Activated CD4-positive, alpha-beta T cell treated with anti-CD3 and anti-CD28 coated beads for 36 hours (primary cell): ENCODE measurements around the gene HEATR5B. TPM values are rescaled to one million over a fixed set of nuclear protein-coding genes. Genes with fewer than 3 reads are reported as not detected.

ENCODE experiments used
- ATAC-seq: fragments of 200-7000 bp; cut with Tn5 transposase; one replicate; pipeline ENCODE4 v1.10.0; 2021; ENCODE audit warnings: mild to moderate bottlenecking, moderate library complexity
- CTCF ChIA-PET: fragments of 350-600 bp; sonication (Branson Sonifier 250); formaldehyde crosslinking; loops from one replicate; lab custom pipeline; 2021; ENCODE audit warnings: antibody characterized with exemption; lab: Charles Lee
- POLR2A ChIA-PET: fragments of 350-600 bp; sonication (Branson Sonifier 250); formaldehyde crosslinking; loops from one replicate; lab custom pipeline; 2021; ENCODE audit warnings: antibody characterized with exemption, inconsistent platforms; lab: Charles Lee
- DNase-seq: peaks from one replicate; pipeline ENCODE4 v3.0.0-alpha.2; 2020
- H3K27ac Mint-ChIP-seq: one replicate; pipeline ENCODE4 v1.8.0; 2021; ENCODE audit warnings: mixed read lengths
- H3K27me3 Mint-ChIP-seq: one replicate; pipeline ENCODE4 v1.8.0; 2021; ENCODE audit warnings: mixed read lengths
- H3K36me3 Mint-ChIP-seq: one replicate; pipeline ENCODE4 v1.8.0; 2021; ENCODE audit warnings: low read depth, mixed read lengths
- H3K4me1 Mint-ChIP-seq: one replicate; pipeline ENCODE4 v1.8.0; 2021; ENCODE audit warnings: mixed read lengths
- H3K4me3 Mint-ChIP-seq: one replicate; pipeline ENCODE4 v1.8.0; 2021; ENCODE audit warnings: mild to moderate bottlenecking, moderate library complexity, mixed read lengths
- H3K9me3 Mint-ChIP-seq: one replicate; pipeline ENCODE4 v1.8.0; 2021; ENCODE audit warnings: low read depth, mixed read lengths
- intact Hi-C, 2 experiments: fragments of 100-400 bp; cut with DNase I in 1 of 2; cut with micrococcal nuclease in 1 of 2; formaldehyde crosslinking; loops; one replicate each; pipeline versions ENCODE4 v1.14.2 to v1.15.1; 2022 to 2024; cut with DNase I, micrococcal nuclease
- total RNA-seq, 2 experiments: library from RNA; stranded (reverse); gene quantifications; one replicate each; pipeline ENCODE4 v1.2.3, GENCODE V29; 2021

The HEATR5B gene
- 10 to 100 TPM; 15.2 TPM for total RNA-seq

DNA sequence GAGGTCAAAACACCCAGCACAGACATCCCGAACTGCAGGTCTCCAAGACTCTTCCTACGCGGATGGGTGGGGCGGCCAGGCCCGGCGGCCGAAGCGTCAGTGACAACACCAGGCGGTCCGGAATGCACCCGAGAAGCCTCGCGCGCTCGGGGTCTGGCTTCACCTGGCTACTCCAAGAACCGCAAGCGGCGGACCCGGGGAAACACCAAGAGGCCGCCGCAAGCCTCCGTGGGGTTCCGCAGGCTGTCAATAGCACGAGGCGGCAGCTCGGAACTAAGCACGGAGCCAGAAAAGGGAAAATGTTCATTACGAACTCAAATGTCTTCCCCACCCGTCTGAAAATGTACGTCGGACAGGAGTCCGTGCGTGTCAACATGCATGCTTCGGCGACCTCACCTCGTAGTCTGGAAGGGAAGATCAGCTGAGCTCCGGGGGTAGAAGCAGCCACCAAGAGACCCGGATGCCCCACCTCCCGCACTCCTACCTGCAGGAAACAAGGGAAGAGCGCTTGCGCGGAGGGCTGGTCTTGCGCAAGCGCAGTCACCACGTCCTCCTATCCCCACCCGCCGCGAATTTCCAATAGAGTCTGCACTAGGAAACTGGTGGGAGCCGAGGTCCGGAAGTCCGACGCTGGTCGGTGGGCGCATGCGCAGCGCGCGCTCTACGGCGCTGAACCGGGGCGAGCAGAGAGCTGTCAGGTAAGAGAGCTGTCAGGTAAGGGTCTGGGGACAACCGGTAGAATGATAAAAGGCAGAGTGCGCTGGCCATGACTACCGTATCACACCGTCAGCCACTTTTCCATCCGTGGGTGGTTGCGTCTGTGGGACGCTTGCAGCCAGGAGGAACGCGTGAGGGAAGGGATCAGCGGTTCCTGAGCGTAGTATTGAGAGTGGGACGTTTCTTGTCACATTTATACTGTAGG lies at the start of gene HEATR5B, which contains the start of gene GPATCH11:
Gene HEATR5B, minus strand, starts transcription at position 500 of the 922 bp plus-strand sequence. CDS start 958 bp downstream, outside the sequence.
Gene GPATCH11, plus strand, starts transcription at position 646 of the 922 bp plus-strand sequence. CDS start 3,864 bp downstream, outside the sequence.
- Mint-ChIP-seq H3K4me1 (peaks cover 44% of the 10 kb centered on the region), H3K27ac (no peak within 1 kb of the TSS), H3K36me3 (peaks cover 27% of the 10 kb centered on the region), H3K9me3 (no peaks in the 10 kb centered on the region), H3K4me3 (no peak within 1 kb of the TSS), H3K27me3 (no peaks in the 10 kb centered on the region)
- peak; percentile 89 for ATAC-seq
- CTCF ChIA-PET, result interaction anchor here (0.6 kb wide), 1 partner anchor 36 kb away, joined by 4 read pairs; no protein-coding TSS in a partner anchor
- intact Hi-C loops, result loop anchor here (1.0 to 2.0 kb wide), 5 partner anchors 73 to 1667 kb away; partner anchors contain the start of genes CEBPZ (in 2 of the 2), NDUFAF7 (in 2 of the 2), STRN (in 2 of the 2) and SRSF7 (in 1 of the 2)
- DNase-seq, result peak; percentile 94
- POLR2A ChIA-PET, result interaction anchor here (0.7 kb wide), 1 partner anchor 993 kb away, joined by 3 read pairs; no protein-coding TSS in a partner anchor

DNA sequence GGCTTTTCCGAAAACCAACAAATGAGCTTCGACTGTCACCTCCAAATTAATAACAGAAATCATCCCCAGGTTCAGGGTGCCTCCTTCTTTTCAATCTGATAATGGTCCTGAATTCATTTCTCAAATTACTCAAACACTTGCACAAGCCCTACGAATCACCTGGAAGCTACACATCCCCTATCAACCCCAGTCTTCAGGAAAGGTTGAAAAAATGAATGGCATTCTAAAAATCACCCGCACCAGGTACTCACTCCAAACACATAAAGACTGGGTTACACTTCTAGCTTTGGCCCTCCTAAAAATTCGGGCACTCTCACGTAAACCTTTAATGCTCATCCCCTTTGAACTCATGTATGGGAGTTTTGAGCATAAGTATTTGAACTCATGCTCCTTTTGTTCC lies 48.7 kb upstream of the HEATR5B start:
- Mint-ChIP-seq H3K4me1 (no peaks in the 10 kb centered on the region), H3K4me3 (no peak overlapping the region), H3K9me3 (no peaks in the 10 kb centered on the region), H3K36me3 (peaks cover 44% of the 10 kb centered on the region), H3K27me3 (no peaks in the 10 kb centered on the region), H3K27ac (no peak overlapping the region)
- intact Hi-C loops, result no loop called here
- DNase-seq (no peak), ATAC-seq (no peak)
- ChIA-PET CTCF (interaction anchor here (1.0 kb wide), 1 partner anchor 32 kb away, joined by 5 read pairs; no protein-coding TSS in a partner anchor), POLR2A (no interaction called here)

DNA sequence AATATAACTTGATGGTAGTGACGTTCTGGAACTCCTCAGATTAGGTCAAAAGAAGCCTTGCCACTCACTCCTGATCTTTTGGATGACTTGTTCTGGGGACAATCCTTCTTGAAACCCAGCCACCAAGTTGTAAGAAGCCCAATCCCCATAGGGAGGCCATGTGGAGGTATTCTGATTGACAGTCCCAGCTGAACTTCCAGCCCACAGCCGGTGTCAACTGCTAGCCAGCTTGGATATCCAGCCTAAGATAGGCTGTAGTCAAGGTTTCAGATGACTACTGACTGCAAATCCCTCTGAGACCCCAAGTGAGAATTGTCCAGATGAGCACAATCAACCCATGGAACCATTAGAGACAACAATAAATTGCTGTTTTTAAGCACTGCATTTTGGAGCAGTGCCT lies 41.2 kb upstream of the HEATR5B start:
- H3K4me1 Mint-ChIP-seq, result no peaks in the 10 kb centered on the region
- no peaks in the 10 kb centered on the region for H3K27me3 Mint-ChIP-seq
- ATAC-seq (no peak), DNase-seq (no peak)
- POLR2A ChIA-PET, result no interaction called here
- CTCF ChIA-PET, result no interaction called here
- intact Hi-C loops, result no loop called here
- peaks cover 44% of the 10 kb centered on the region for H3K36me3 Mint-ChIP-seq
- H3K9me3 Mint-ChIP-seq, result no peaks in the 10 kb centered on the region
- no peak overlapping the region for H3K4me3 Mint-ChIP-seq
- H3K27ac Mint-ChIP-seq, result no peak overlapping the region

DNA sequence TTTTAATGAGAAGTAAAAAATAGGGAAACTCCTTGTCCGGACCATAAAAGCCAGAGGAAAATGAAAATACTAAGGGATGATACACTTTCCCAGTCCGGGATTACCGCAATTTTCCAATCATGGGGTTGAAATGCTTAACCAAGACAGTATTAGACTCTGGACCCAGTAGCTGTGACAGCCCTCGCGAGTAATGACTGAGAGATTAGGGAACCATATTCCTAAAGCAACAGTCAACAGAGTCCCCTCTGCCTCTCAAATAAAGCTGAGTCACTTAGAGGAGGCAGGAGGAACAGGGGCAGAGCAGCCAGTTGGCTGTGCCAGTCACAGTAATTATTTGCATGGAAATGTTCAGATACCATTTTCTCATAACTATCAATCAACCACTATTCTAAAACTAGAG lies 35.0 kb upstream of the HEATR5B start:
- intact Hi-C loops, result no loop called here
- Mint-ChIP-seq H3K4me1 (no peaks in the 10 kb centered on the region), H3K9me3 (no peaks in the 10 kb centered on the region), H3K4me3 (no peak overlapping the region), H3K27ac (peak overlapping the region; percentile 11), H3K27me3 (no peaks in the 10 kb centered on the region), H3K36me3 (peaks cover 23% of the 10 kb centered on the region)
- POLR2A ChIA-PET, result no interaction called here
- no peak for DNase-seq
- CTCF ChIA-PET, result interaction anchor here (0.6 kb wide), 1 partner anchor 80 kb away, joined by 3 read pairs; no protein-coding TSS in a partner anchor
- no peak for ATAC-seq

DNA sequence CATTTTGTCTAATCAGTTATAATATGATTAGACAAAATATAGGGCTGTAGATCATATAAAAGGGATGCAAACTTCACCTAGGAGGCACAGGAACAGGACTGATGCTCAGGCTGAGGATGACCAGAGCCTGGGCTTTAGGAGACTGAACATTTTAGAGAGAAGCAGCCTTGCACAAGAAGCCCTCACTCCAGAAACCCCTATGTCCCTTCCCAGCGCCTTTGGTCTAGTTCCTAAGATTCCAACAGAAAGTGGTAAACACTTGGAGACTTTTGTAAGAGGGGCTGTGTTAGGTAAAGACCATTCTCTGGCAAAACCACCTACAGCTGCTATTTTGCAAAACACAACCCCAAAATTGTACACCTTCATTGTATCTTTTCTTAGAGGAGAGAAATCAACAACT lies 33.4 kb upstream of the HEATR5B start:
- H3K9me3 Mint-ChIP-seq, result no peaks in the 10 kb centered on the region
- ChIA-PET POLR2A (no interaction called here), CTCF (no interaction called here)
- intact Hi-C loops, result no loop called here
- H3K4me3 Mint-ChIP-seq, result no peak overlapping the region
- no peak for DNase-seq
- H3K4me1 Mint-ChIP-seq, result no peaks in the 10 kb centered on the region
- H3K36me3 Mint-ChIP-seq, result peaks cover 22% of the 10 kb centered on the region
- H3K27ac Mint-ChIP-seq, result no peak overlapping the region
- ATAC-seq, result no peak
- H3K27me3 Mint-ChIP-seq, result no peaks in the 10 kb centered on the region

DNA sequence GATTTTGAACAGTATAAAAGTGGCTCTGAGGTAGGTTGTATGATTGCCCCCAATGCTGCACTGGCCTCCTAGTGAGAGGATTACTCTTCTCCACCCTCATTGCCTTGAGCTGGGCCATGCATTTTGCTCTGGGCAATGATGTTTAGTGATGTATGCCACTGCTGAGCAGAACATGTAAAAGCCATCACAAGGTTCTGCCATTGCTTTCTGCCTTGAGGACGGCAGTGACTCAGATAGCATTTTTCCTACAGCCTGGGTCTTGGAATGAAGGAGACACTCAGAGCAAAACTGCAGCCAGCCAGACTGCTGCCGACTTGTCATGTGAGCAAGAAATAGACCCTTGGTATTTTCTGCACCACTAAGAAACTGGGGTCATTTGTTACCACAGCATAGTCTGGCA lies 27.8 kb upstream of the HEATR5B start:
- intact Hi-C loops, result no loop called here
- H3K27ac Mint-ChIP-seq, result no peak overlapping the region
- CTCF ChIA-PET, result interaction anchor here (0.5 kb wide), 1 partner anchor 1109 kb away, joined by 3 read pairs; no protein-coding TSS in a partner anchor
- H3K9me3 Mint-ChIP-seq, result no peaks in the 10 kb centered on the region
- no peaks in the 10 kb centered on the region for H3K4me1 Mint-ChIP-seq
- POLR2A ChIA-PET, result interaction anchor here (0.7 kb wide), 1 partner anchor 147 kb away, joined by 5 read pairs; no protein-coding TSS in a partner anchor
- DNase-seq (no peak), ATAC-seq (no peak)
- H3K36me3 Mint-ChIP-seq, result peaks cover 31% of the 10 kb centered on the region
- H3K4me3 Mint-ChIP-seq, result no peak overlapping the region
- H3K27me3 Mint-ChIP-seq, result no peaks in the 10 kb centered on the region

DNA sequence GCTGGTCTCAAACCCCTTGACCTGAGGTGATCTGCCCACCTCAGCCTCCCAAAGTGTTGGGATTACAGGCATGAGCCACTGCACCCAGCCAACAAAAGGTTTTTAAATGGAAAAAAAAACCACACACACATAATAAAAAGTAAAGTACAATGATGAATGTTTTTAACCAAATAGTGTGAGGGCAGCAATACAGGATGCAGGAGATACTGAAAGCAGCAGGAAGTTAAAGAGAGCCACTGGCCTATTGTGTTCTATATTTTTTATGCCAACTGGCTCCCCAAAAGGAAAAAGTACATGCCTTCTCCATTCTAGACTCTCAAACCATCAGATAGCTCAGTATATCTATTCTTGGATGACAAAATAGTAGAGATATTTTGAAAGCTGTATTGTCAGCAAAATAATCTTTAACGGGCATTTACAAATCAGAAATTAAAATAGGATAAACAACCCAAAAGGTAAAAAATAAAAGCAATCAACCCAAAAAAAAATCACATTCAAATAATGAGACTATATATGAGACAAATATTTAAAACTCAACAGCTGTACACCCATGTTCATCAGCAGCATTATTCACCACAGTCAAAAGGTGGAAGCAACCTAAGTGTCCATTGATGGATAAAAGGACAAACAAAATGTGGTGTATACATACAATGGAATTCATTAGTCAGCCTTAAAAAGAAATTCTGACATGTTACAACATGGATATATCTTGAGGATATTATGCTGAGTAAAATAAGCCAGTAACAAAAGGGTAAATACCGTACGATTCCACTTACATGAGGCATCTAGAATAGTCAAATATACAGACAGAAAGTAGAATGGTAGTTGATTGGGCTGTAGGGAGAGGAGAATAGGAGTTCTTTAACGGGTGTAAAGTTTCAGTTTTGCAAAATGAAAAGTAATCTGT lies 26.4 kb upstream of the HEATR5B start:
- H3K4me1 Mint-ChIP-seq, result no peaks in the 10 kb centered on the region
- ATAC-seq (no peak), DNase-seq (no peak)
- H3K36me3 Mint-ChIP-seq, result peaks cover 30% of the 10 kb centered on the region
- no peaks in the 10 kb centered on the region for H3K9me3 Mint-ChIP-seq
- H3K27ac Mint-ChIP-seq, result no peak overlapping the region
- H3K27me3 Mint-ChIP-seq, result no peaks in the 10 kb centered on the region
- no peak overlapping the region for H3K4me3 Mint-ChIP-seq
- ChIA-PET POLR2A (interaction anchor here (0.6 kb wide), 1 partner anchor 1472 kb away, joined by 3 read pairs; no protein-coding TSS in a partner anchor), CTCF (interaction anchor here (1.1 kb wide), 1 partner anchor 19 kb away, joined by 3 read pairs; no protein-coding TSS in a partner anchor)
- intact Hi-C loops, result no loop called here

DNA sequence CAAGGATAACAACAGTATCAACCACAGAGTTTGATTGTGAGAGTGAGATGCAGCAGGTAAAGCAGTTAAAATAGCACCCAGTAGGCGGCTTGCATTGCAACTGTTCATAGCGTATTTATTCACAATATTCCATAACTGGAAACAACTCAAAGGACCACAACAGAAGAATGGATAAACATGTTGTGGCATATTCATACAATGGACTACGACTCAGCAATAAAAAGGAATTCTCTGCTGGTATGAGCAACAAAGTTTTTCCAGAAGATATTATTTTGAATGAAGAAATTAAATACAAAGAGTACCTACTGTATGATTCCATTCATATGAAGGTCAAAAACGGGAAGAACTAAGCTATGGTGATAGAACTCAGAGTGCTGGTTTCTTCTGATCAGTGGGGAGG lies 25.4 kb upstream of the HEATR5B start:
- ChIA-PET POLR2A (interaction anchor here (0.6 kb wide), 1 partner anchor 1473 kb away, joined by 3 read pairs; no protein-coding TSS in a partner anchor), CTCF (no interaction called here)
- Mint-ChIP-seq H3K9me3 (no peaks in the 10 kb centered on the region), H3K4me1 (no peaks in the 10 kb centered on the region), H3K4me3 (no peak overlapping the region), H3K27ac (no peak overlapping the region), H3K36me3 (peaks cover 32% of the 10 kb centered on the region), H3K27me3 (no peaks in the 10 kb centered on the region)
- intact Hi-C loops, result no loop called here
- DNase-seq (no peak), ATAC-seq (no peak)

DNA sequence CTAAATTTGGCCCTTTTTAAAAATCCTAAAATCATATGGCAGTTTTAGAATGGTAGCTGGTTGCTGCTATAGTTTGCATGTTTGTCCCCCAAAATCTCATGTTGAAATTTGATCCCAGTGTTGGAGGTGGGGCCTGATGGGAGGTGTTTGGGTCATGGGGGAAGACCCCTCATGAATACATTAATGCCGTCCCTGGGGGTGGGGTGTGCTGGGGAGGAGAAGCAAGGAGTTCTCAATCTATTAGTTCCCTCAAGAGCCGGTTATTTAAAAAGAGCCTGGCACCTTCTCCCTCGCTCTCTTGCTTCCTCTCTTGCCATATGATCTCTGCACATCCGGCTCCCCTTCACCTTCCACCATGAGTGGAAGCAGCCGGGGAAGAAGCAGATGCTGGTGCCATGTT lies 21.0 kb upstream of the HEATR5B start:
- ATAC-seq (no peak), DNase-seq (no peak)
- no peaks in the 10 kb centered on the region for H3K27me3 Mint-ChIP-seq
- intact Hi-C loops, result no loop called here
- H3K4me3 Mint-ChIP-seq, result no peak overlapping the region
- ChIA-PET CTCF (interaction anchor here (0.5 kb wide), 1 partner anchor 551 kb away, joined by 3 read pairs; no protein-coding TSS in a partner anchor), POLR2A (no interaction called here)
- H3K27ac Mint-ChIP-seq, result no peak overlapping the region
- H3K36me3 Mint-ChIP-seq, result peaks cover 31% of the 10 kb centered on the region
- H3K9me3 Mint-ChIP-seq, result no peaks in the 10 kb centered on the region
- H3K4me1 Mint-ChIP-seq, result no peaks in the 10 kb centered on the region

DNA sequence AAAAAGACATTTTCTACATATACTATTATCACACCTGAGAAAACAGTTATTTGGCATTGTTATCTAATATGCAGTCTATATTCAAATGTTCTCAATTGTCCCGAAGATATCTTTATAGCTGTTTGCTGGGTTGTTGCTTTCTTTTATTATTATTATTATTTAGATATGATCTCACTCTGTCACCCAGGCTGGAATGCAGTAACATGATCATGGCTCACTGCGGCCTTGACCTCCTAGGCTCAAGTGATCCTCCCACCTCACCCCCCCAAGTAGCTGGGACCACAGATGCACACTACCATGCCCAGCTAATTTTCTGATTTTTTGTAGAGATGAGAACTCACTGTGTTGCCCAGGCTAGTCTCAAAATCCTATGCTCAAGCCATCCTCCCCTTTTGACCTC lies 20.0 kb upstream of the HEATR5B start:
- Mint-ChIP-seq H3K9me3 (no peaks in the 10 kb centered on the region), H3K27ac (no peak overlapping the region), H3K4me1 (no peaks in the 10 kb centered on the region), H3K36me3 (peaks cover 34% of the 10 kb centered on the region), H3K4me3 (no peak overlapping the region), H3K27me3 (no peaks in the 10 kb centered on the region)
- intact Hi-C loops, result no loop called here
- ChIA-PET CTCF (interaction anchor here (0.7 kb wide), 1 partner anchor 23 kb away, joined by 3 read pairs; no protein-coding TSS in a partner anchor), POLR2A (interaction anchor here (0.6 kb wide), 1 partner anchor 248 kb away, joined by 3 read pairs; no protein-coding TSS in a partner anchor)
- no peak for DNase-seq
- no peak for ATAC-seq

DNA sequence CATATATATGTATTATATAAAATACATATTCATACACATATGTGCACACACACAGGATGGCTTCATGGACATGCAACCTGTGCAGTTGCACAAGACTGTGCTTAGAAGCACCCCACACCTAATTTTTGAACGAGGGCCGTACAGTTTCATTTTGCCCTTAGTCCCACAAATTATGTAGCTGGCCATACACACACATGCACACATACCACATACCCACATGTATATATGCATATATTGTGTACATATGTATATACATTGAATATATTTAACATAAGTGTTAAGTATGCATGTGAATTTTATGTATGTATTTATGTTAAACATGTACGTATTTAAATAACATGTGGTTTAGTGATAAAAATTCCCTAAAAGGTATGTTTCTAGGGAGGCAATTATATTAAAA lies 18.4 kb upstream of the HEATR5B start:
- Mint-ChIP-seq H3K27ac (no peak overlapping the region), H3K9me3 (no peaks in the 10 kb centered on the region), H3K4me3 (no peak overlapping the region), H3K27me3 (no peaks in the 10 kb centered on the region), H3K36me3 (peaks cover 26% of the 10 kb centered on the region), H3K4me1 (no peaks in the 10 kb centered on the region)
- no peak for ATAC-seq
- intact Hi-C loops, result no loop called here
- ChIA-PET CTCF (no interaction called here), POLR2A (no interaction called here)
- DNase-seq, result no peak
